GM21576 (cell line): Measurements from ENCODE around the gene FAM78B.
A peak's percentile ranks its signal among the peaks of the same experiment; 100 is the strongest.

Experiments used
- ATAC-seq: cut with Tn5 transposase; IDR thresholded peaks from one replicate; pipeline ENCODE4 v1.9.1; 2021; ENCODE audit warnings: mild to moderate bottlenecking, moderate library complexity; ENCODE audit not compliant: unreplicated experiment

Gene FAM78B

GRCh38 chr1:166120281-166120680 lies 46.5 kb downstream of the FAM78B start:
- no peak for ATAC-seq

- no peak for ATAC-seq
Measured at GRCh38 chr1:166119471-166119965, 47.3 kb downstream of the FAM78B start.

GRCh38 chr1:166117776-166118175 lies 49.0 kb downstream of the FAM78B start:
- no peak for ATAC-seq

GRCh38 chr1:166116026-166116425 lies 50.8 kb downstream of the FAM78B start:
- no peak for ATAC-seq

GRCh38 chr1:166114419-166114818 lies 52.4 kb downstream of the FAM78B start:
- no peak for ATAC-seq

- ATAC-seq = no peak
Measured at GRCh38 chr1:166113630-166114029, 53.2 kb downstream of the FAM78B start.

- no peak for ATAC-seq
Measured at GRCh38 chr1:166113031-166113430, 53.8 kb downstream of the FAM78B start.

GRCh38 chr1:166112425-166112824 lies 54.4 kb downstream of the FAM78B start:
- ATAC-seq = no peak

GRCh38 chr1:166111430-166111829 lies 55.4 kb downstream of the FAM78B start:
- no peak for ATAC-seq

- no peak for ATAC-seq
Measured at GRCh38 chr1:166090244-166090643, 76.6 kb downstream of the FAM78B start.

- peak; percentile 77 for ATAC-seq
Measured at GRCh38 chr1:166089804-166090203, 77.0 kb downstream of the FAM78B start.

- ATAC-seq = no peak
Measured at GRCh38 chr1:166088572-166088955, 78.2 kb downstream of the FAM78B start.

GRCh38 chr1:166087734-166088571 lies 78.8 kb downstream of the FAM78B start:
- no peak for ATAC-seq

GRCh38 chr1:166086113-166086883 lies 80.5 kb downstream of the FAM78B start:
- no peak for ATAC-seq

- no peak for ATAC-seq
Measured at GRCh38 chr1:166084613-166085012, 82.2 kb downstream of the FAM78B start.

- peak; percentile 75 for ATAC-seq
Measured at GRCh38 chr1:166083887-166084286, 82.9 kb downstream of the FAM78B start.

- ATAC-seq = no peak
Measured at GRCh38 chr1:166082601-166083000, 84.2 kb downstream of the FAM78B start.

- no peak for ATAC-seq
Measured at GRCh38 chr1:166080967-166081870, 85.6 kb downstream of the FAM78B start.

- no peak for ATAC-seq
Measured at GRCh38 chr1:166080277-166080966, 86.4 kb downstream of the FAM78B start.

GRCh38 chr1:166079276-166079675 lies 87.5 kb downstream of the FAM78B start:
- ATAC-seq = no peak
